HL-60 (cell line): Measurements from ENCODE around the gene TNRC6A.

Experiments
- CTCF ChIP-seq: IDR thresholded peaks from one replicate; pipeline ENCODE4 v1.5.1; 2011; ENCODE audit warnings: low read length, control low read depth, inconsistent platforms; ENCODE audit not compliant: insufficient read depth
- POLR2AphosphoS5 ChIP-seq: IDR thresholded peaks from 2 replicates; pipeline ENCODE4 v1.6.1; 2012; ENCODE audit warnings: low read depth

DNA sequence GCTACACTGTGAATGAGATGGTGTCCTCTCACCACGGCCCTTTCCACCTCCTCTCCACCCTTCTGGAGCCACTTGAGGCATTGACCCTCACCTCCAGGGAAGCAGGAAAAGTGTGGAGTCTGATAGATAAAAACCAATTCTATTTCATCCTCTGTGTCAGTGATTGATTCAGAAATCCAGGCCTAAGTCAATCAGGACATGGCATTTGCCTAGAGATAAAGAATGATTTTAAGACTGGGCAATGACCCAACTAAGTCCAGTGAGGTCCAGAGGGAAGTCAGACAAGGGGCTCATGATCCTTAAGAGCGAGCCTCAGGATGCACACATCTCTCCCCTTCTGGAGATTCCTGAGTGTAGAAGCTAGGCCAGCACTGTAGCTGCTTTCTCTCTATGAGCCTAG lies 41.1 kb upstream of the TNRC6A start:
- TF ChIP-seq CTCF = no peak
- no peak for TF ChIP-seq POLR2AphosphoS5
